Islet precursor cell (in vitro differentiated cells): Measurements from ENCODE around the gene SERPIND1.

Experiments used
- DNase-seq: peaks from one replicate; pipeline ENCODE4 v3.0.0-alpha.2; 2018

The SERPIND1 gene

DNA sequence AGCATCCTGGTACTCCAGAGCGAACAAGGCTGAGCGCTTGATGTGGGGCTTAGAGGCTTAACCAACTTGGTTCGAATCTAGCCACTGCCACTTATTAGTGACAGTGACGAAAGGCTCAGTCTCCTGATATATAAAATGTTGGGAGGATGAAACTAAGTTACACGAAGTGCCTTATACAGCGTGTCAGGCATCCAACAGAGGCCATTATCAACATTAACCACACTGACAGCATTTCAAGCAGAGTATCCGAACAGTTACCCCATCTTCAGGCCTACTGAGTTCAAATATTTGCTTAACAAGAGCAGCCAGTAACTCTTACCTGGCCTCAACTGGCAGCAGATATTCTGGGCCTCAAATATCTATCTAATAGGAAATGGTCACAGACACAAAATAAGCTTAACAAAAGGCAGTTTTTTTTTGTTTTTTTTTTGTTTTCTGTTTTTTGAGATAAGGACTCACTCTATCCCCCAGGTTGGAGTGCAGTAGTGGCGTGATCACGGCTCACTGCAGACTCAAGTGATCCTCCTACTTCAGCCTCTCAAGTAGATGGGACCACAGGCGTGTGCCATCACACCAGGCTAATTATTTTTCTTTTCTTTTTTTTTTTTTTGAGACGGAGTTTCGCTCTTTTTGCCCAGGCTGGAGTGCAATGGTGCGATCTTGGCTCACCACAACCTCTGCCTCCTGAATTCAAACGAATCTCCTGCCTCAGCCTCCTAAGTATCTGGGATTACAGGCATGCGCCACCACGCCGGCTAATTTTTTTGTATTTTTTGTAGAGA lies 2.9 kb downstream of the SERPIND1 start:
- no peak for DNase-seq

GRCh38 chr22:20777420-20778177 lies 3.7 kb downstream of the SERPIND1 start:
- DNase-seq, result no peak

DNA sequence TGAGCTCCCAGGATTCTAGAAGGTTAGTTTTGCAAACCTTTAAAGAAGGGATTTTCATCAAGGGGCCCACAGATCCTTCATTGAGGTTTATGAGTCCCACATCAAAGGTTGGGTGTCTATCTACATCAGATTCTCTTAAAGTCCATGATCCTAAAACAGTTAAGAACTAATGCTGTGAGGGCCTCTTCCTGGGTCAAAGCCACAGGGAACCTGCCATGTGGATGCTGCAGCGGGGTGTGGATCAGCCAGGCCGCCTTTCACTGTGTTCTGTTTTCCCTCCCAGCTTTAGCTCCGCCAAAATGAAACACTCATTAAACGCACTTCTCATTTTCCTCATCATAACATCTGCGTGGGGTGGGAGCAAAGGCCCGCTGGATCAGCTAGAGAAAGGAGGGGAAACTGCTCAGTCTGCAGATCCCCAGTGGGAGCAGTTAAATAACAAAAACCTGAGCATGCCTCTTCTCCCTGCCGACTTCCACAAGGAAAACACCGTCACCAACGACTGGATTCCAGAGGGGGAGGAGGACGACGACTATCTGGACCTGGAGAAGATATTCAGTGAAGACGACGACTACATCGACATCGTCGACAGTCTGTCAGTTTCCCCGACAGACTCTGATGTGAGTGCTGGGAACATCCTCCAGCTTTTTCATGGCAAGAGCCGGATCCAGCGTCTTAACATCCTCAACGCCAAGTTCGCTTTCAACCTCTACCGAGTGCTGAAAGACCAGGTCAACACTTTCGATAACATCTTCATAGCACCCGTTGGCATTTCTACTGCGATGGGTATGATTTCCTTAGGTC lies 5.3 kb downstream of the SERPIND1 start:
- DNase-seq, result no peak

DNA sequence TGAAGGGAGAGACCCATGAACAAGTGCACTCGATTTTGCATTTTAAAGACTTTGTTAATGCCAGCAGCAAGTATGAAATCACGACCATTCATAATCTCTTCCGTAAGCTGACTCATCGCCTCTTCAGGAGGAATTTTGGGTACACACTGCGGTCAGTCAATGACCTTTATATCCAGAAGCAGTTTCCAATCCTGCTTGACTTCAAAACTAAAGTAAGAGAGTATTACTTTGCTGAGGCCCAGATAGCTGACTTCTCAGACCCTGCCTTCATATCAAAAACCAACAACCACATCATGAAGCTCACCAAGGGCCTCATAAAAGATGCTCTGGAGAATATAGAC lies 5.9 kb downstream of the SERPIND1 start:
- no peak for DNase-seq

- no peak for DNase-seq
Observed at GRCh38 chr22:20781272-20781990, 7.5 kb downstream of the SERPIND1 start.

- DNase-seq, result no peak
Observed at GRCh38 chr22:20782083-20782482, 8.2 kb downstream of the SERPIND1 start.

DNA sequence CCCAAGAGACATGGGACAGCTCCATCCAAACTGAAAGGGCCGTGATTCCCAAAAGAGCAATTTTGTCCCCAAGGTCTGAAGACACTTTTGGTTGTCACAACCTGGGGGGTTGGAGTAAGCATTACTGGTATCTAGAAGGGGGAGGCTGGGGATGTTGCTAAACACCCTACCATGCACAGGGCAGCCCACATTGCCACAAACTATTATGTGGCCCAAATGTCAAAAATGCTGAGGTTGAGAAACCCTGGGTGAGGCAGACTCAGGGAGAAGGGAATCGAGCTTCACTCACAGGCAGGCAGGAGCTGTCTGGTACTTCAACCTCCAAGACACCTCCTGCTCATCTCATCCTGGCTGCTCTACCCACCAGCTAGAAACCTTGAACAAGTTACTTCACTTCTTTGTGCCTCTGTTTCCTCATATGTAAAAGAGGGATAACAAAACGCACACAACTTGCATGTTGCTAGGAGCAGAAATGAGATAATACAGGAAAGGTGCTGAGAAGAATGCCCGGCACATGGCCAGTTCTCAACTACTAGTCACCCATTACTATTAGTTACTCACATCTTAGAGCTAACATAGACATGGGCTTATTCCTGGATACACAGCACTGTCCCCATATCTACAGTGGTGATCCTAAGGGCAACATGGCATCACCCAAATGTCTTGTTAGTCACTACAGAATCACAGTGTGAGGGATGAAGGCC lies 8.8 kb downstream of the SERPIND1 start:
- no peak for DNase-seq

DNA sequence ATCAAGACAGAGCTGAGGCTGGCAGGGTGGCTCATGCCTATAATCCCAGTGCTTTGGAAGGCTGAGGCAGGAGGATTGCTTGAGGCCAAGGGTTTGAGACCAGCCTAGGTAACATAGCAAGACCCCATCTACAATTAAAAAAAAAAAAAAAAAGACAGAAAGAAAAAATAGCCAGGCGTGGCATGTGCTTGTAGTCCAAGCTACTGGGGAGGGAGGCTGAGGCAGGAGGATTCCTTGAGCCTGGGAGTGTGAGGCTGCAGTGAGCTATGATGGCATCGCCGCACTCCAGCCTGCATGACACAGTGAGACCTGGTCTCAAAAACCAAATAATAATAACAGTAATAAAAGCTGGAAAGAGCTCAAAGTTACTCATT lies 9.4 kb downstream of the SERPIND1 start:
- DNase-seq, result no peak

GRCh38 chr22:20783844-20784723 lies 10.2 kb downstream of the SERPIND1 start:
- DNase-seq, result peak; percentile 70

DNA sequence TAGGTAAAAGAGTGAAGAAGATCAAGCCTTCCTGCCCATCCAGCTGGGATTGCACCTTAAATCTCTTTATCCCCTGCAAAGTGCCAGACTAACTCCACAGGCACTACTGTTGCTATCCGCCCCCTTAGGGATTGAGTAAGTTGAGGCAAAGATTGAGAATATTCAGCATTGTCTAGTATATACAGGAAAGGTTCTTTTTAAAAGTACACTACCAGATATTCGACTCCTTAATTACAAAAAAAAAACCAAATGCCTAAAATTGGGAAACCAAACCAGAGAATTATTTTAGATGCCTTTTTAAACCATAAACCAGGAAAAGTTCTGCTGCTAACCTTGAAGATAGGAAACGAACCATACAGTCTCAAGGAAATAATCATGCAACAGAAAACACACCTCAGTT lies 11.5 kb downstream of the SERPIND1 start:
- DNase-seq, result no peak

DNA sequence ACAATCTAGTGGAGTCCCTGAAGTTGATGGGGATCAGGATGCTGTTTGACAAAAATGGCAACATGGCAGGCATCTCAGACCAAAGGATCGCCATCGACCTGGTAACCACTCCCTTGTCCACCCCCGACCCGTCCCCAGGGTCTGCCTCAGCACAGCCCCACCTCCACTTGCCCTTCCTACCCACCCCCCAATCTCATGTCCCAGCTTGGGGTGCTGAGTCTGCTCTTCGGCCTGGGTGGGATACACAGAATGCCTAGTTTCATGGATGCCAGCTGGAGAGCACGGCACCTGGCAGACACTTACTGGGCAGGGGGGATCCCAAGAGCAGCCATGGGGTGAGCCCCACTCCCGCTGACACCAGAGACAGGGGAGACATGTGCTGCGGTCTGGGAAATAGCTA lies 12.1 kb downstream of the SERPIND1 start:
- no peak for DNase-seq

DNA sequence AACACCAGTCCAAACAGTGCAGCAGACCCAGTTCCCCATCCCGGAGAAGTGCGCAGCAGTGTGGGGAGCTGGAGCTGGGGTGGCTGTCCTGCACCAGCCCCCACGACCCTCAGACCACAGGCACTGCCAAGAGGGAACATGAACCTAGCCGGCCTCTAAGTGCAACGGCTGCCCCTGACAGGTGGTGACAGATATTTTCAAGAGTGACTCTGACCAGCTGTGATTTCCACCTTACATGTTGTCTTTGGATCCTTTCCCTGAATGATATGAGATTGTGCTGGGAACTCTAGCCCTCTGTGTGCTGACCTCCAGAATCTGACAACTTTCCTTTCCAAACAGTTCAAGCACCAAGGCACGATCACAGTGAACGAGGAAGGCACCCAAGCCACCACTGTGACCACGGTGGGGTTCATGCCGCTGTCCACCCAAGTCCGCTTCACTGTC lies 12.6 kb downstream of the SERPIND1 start:
- no peak for DNase-seq

DNA sequence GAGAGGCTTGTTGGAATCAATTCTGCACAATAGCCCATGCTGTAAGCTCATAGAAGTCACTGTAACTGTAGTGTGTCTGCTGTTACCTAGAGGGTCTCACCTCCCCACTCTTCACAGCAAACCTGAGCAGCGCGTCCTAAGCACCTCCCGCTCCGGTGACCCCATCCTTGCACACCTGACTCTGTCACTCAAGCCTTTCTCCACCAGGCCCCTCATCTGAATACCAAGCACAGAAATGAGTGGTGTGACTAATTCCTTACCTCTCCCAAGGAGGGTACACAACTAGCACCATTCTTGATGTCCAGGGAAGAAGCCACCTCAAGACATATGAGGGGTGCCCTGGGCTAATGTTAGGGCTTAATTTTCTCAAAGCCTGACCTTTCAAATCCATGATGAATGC lies 13.3 kb downstream of the SERPIND1 start:
- no peak for DNase-seq

- DNase-seq, result no peak
Observed at GRCh38 chr22:20787746-20788626, 14.1 kb downstream of the SERPIND1 start.

DNA sequence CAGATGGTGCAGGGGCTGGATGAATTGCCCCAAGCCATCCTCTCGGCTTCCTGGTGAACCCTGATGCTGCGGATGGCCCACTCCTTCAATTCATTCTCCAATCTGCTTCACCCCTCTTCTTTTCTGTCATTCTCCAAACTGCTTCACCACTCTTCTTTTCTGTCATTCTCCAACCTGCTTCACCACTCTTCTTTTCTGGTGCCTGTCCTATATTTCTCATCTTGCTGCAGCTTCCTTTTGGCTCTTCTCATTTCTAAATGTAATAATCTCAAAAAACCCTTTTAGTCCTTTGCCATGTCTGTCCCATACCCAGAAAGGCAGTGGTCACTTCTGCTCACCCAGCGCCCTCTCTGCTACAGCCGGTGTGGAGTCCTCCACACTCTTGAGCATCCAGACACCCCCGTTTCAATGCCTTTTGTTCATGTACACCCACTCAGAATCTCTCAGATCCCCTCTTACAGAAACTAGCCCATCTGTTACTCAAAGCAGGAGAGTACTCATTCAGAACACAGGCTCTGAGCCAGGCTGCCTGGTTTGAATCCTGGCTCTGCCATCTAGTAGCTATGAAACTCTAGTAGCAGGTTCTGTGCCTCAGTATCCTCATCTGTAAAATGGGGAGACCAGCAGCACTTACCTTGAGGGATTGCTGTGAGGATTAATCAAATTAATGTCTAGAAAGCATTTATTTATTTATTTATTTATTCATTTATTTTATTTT lies 14.9 kb downstream of the SERPIND1 start:
- DNase-seq, result no peak

DNA sequence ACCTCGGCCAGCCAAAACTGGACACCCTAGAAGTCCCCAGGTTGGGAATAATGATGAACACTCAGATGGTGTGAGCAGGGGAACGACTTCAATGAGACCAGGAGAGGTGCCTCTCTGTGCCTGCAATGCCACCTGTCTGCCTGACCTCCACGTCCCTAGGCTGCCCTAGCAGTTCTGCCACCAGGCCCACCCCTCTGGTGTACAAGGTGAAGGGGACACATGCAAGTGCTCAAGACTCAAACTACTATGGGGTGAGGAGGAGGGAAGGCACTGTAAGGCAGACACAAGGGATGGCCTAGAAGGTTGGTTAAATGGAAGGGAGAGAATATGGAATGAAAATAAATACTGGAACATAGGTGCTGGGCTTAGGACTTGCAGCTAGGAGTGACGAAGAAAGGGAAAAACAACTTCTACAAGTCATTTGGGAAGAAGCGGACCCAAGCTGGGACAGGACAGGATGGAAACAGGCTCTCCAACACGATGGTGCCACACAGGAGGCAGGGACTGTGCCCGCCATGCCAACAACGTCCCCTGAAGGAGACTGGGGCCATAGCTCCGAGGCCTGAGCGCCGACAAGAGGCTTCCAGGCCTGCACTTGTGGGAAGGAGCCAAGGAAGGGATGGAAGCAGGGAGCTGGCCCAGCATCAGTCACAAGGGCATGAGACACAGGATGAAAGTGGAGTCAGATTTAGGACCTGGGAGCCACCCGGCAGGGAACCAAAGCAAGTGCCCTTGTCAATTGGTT lies 18.5 kb downstream of the SERPIND1 start:
- no peak for DNase-seq

DNA sequence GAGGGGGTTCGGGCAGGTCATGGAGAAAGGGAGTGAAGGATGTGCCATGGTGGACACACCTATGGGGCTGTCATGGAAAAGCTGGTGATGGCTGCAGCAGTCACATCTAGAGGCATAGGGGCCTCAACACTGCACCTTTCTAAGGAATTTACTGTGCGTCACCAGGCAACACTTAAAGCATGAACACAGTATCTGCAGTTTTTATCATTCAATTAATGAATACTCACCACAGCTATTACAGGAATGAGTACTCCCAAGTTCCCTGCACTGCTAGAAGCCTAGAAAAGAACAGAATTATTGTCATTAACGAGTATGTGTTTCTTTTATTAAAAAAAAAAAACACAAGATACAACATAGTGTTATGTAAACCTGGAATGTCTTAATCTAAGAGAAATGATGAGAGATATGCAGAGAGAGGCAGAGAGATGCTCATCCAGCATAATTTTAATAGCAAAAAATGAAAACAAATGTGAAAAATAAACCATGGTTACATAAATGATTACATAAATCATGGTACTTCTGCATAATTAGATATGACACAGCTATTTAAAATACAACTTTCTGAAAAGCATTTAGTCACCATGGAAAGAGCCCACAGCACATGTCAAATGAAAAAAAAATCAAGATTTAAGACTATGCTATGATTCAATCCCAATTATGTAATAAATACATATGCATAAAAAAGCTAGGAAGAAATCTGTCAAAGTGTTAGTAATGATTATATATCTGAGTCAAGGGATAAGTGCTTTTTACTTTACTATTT lies 19.2 kb downstream of the SERPIND1 start:
- DNase-seq, result no peak
